Glomerular endothelial cell (primary cell): ENCODE measurements around the gene CST11. TPM values are rescaled to one million over a fixed set of nuclear protein-coding genes. Genes with fewer than 3 reads are reported as not detected.

Experiments used
- total RNA-seq: library from RNA; depleted of rRNA; stranded (reverse); fragments of >200 nt; gene quantifications from 2 replicates; pipeline ENCODE4 v1.2.3, GENCODE V29; 2015

Gene CST11
- total RNA-seq, 1 donor from 2014 or later: not detected

Other genes with a start within 250 kb of the CST11 start
- gene NXT1, start 102.1 kb downstream of the CST11 start, total RNA-seq: 32.6 and 45.6 TPM in 2 replicates
- gene GZF1, start 90.7 kb downstream of the CST11 start, total RNA-seq: 9.4 and 11.2 TPM in 2 replicates
- 4.5 and 7.5 TPM in 2 replicates for gene NAPB, start 31.4 kb downstream of the CST11 start, total RNA-seq
- gene CSTL1, start 13.2 kb downstream of the CST11 start, total RNA-seq: not detected in 2 replicates
- gene CST8, start 38.2 kb upstream of the CST11 start, total RNA-seq: not detected in 2 replicates
- gene CST9L, start 115.6 kb upstream of the CST11 start, total RNA-seq: not detected in 2 replicates
- gene CST9, start 153.0 kb upstream of the CST11 start, total RNA-seq: not detected in 2 replicates
- gene CST3, start 185.1 kb upstream of the CST11 start, total RNA-seq: 440 and 787 TPM in 2 replicates
- not detected in 2 replicates for gene CST4, start 236.2 kb upstream of the CST11 start, total RNA-seq